ENCODE data around the gene MRPS33.
"Not testable (repeated sequence)": the region's sequence is repeated elsewhere in the genome, so short reads cannot be mapped to it uniquely, and the experiment has no call there.

The MRPS33 gene

DNA sequence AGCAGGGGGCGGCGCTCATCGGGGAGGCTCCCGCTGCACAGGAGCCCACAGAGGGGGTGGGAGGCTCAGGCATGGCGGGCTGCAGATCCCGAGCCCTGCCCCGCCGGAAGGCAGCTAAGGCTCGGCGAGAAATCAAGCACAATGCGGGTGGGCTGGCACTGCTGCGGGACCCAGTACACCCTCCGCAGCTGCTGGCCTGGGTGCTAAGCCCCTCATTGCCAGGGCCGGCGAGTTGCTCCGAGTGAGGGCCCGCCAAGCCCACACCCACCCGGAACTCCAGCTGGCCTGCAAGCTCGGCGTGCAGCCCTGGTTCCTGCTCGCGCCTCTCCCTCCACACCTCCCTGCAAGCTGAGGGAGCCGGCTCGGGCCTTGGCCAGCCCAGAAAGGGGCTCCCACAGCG lies 57.8 kb downstream of the MRPS33 start:
- H3K4me3 ChIP-seq (ENCODE audit: low read depth, low read length): not testable (repeated sequence)

All from iPS-11a (cell line).